ENCODE measurements around the gene NEU1. TPM values are rescaled to one million over a fixed set of nuclear protein-coding genes. Genes with fewer than 3 reads are reported as not detected.

The NEU1 gene
- total and polyA plus RNA-seq, 4 donors = 27.6 to 42.4 (median 34.8) TPM

DNA sequence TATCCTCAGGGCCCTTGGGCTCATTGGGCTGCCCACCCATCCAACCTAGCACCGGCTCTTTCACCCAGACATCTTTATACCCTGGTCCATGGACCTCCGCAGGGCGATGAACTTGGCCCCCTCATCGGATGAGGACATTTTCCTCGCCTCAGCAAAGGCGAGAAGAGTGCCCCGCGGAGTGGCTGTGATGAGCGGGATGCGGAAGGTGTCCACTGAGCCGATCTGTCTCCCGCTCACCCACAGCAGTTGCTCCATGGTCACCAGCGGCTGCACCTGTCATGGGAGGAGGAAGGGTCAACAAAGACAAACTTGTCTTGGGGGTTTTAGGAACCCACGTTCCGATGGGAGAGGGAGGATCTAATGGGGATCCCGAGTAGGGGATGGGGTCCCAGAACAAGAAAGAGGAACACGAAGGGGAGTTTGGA is 690 bp downstream of the NEU1 start:
- Histone ChIP-seq H3K36me3 (ENCODE audit: control insufficient read depth in 4 of 4, insufficient read depth in 3 of 4, low read depth in 1 of 4, low read length in 3 of 4) (peaks cover 9 to 28% (median 12%) of the 10 kb centered on the region in 4 donors), H3K9me3 (ENCODE audit: control insufficient read depth in 4 of 4, low read length in 3 of 4) (no peaks in the 10 kb centered on the region), H3K4me3 (ENCODE audit: low read depth in 1 of 3, low read length in 3 of 3) (peak overlapping the region; percentile 64 to 86 (median 85)), H3K9ac (ENCODE audit: low read depth in 1 of 2, low read length in 2 of 2) (peak overlapping the region; percentile 86 to 88), H3K27me3 (ENCODE audit: control insufficient read depth in 4 of 4, insufficient read depth in 4 of 4, low read length in 3 of 4) (no peaks in the 10 kb centered on the region), H3K27ac (ENCODE audit: low read depth in 1 of 2, low read length in 2 of 2) (peak overlapping the region; percentile 84 to 85), H3K4me1 (ENCODE audit: control insufficient read depth in 4 of 4, insufficient read depth in 4 of 4, low read length in 3 of 4) (peaks cover 11 to 21% (median 17%) of the 10 kb centered on the region in 4 donors)
- TF ChIP-seq FOXA2 (IDR thresholded peaks at IDR 0.05) = no peak
- TF ChIP-seq, protein P1, sequence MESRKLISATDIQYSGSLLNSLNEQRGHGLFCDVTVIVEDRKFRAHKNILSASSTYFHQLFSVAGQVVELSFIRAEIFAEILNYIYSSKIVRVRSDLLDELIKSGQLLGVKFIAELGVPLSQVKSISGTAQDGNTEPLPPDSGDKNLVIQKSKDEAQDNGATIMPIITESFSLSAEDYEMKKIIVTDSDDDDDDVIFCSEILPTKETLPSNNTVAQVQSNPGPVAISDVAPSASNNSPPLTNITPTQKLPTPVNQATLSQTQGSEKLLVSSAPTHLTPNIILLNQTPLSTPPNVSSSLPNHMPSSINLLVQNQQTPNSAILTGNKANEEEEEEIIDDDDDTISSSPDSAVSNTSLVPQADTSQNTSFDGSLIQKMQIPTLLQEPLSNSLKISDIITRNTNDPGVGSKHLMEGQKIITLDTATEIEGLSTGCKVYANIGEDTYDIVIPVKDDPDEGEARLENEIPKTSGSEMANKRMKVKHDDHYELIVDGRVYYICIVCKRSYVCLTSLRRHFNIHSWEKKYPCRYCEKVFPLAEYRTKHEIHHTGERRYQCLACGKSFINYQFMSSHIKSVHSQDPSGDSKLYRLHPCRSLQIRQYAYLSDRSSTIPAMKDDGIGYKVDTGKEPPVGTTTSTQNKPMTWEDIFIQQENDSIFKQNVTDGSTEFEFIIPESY (IDR thresholded peaks at IDR 0.05) = no peak
- TF ChIP-seq JUND (IDR thresholded peaks at IDR 0.05) = no peak
- no peak for TF ChIP-seq FOXA1 (IDR thresholded peaks at IDR 0.05)
- TF ChIP-seq HNF4A (conservative IDR thresholded peaks at IDR 0.05) = no peak
- TF ChIP-seq, protein P2, sequence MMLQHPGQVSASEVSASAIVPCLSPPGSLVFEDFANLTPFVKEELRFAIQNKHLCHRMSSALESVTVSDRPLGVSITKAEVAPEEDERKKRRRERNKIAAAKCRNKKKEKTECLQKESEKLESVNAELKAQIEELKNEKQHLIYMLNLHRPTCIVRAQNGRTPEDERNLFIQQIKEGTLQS (IDR thresholded peaks at IDR 0.05) = no peak
- TF ChIP-seq GABPA (IDR thresholded peaks at IDR 0.05 in 1 of 2, conservative IDR thresholded peaks at IDR 0.05 in 1 of 2) = no peak
- no peak for TF ChIP-seq TAF1 (conservative IDR thresholded peaks at IDR 0.05)
- WGBS = 48% methylated on average over 17 of the region's 17 CpGs
- DNase-seq (ENCODE audit: low spot score) = no peak

DNA sequence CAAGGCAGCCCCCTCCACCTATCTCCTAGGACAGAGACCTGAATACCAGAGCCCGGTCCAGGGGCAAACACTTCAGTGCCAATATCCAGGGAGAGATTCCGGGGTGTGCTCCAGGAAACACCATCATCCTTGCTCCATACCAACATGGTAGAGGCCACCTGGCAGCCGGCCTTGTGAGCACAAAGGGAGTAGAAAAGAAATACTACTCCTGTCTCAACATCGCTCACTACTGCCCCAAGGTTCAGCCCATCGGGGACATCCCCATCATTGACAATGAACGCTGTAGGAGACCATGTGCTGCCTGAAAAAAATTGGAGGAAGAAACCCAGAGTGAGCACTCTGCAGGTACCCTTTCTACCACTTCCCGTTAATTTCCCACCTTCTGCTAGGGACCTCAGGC is 1.5 kb downstream of the NEU1 start:
- WGBS = 94% methylated on average over 7 of the region's 7 CpGs
- DNase-seq (ENCODE audit: low spot score) = no peak
- Histone ChIP-seq H3K4me1 (ENCODE audit: control insufficient read depth in 4 of 4, insufficient read depth in 4 of 4, low read length in 3 of 4) (peaks cover 11 to 21% (median 17%) of the 10 kb centered on the region in 4 donors), H3K27me3 (ENCODE audit: control insufficient read depth in 4 of 4, insufficient read depth in 4 of 4, low read length in 3 of 4) (no peaks in the 10 kb centered on the region), H3K4me3 (ENCODE audit: low read depth in 1 of 3, low read length in 3 of 3) (no peak overlapping the region), H3K36me3 (ENCODE audit: control insufficient read depth in 4 of 4, insufficient read depth in 3 of 4, low read depth in 1 of 4, low read length in 3 of 4) (peaks cover 9 to 28% (median 12%) of the 10 kb centered on the region in 4 donors), H3K27ac (ENCODE audit: low read depth in 1 of 2, low read length in 2 of 2) (no peak overlapping the region), H3K9ac (ENCODE audit: low read depth in 1 of 2, low read length in 2 of 2) (no peak overlapping the region), H3K9me3 (ENCODE audit: control insufficient read depth in 4 of 4, low read length in 3 of 4) (no peaks in the 10 kb centered on the region)
- TF ChIP-seq RXRA (IDR thresholded peaks at IDR 0.05) (no peak), JUND (IDR thresholded peaks at IDR 0.05) (no peak), SP1 (IDR thresholded peaks at IDR 0.05) (no peak), TAF1 (conservative IDR thresholded peaks at IDR 0.05) (no peak), FOXA2 (IDR thresholded peaks at IDR 0.05) (no peak), RAD21 (IDR thresholded peaks at IDR 0.05) (no peak), YY1 (IDR thresholded peaks at IDR 0.05) (no peak), HNF4A (conservative IDR thresholded peaks at IDR 0.05) (no peak), EGR1 (IDR thresholded peaks at IDR 0.05; ENCODE audit: low read depth in 2 of 2) (no peak), NR2F2 (IDR thresholded peaks at IDR 0.05) (no peak)
- TF ChIP-seq, protein P2 (IDR thresholded peaks at IDR 0.05) = no peak
- TF ChIP-seq, protein P3, sequence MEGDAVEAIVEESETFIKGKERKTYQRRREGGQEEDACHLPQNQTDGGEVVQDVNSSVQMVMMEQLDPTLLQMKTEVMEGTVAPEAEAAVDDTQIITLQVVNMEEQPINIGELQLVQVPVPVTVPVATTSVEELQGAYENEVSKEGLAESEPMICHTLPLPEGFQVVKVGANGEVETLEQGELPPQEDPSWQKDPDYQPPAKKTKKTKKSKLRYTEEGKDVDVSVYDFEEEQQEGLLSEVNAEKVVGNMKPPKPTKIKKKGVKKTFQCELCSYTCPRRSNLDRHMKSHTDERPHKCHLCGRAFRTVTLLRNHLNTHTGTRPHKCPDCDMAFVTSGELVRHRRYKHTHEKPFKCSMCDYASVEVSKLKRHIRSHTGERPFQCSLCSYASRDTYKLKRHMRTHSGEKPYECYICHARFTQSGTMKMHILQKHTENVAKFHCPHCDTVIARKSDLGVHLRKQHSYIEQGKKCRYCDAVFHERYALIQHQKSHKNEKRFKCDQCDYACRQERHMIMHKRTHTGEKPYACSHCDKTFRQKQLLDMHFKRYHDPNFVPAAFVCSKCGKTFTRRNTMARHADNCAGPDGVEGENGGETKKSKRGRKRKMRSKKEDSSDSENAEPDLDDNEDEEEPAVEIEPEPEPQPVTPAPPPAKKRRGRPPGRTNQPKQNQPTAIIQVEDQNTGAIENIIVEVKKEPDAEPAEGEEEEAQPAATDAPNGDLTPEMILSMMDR (IDR thresholded peaks at IDR 0.05; ENCODE audit: low read depth, low read length, missing input control) = no peak
- TF ChIP-seq, protein P4, sequence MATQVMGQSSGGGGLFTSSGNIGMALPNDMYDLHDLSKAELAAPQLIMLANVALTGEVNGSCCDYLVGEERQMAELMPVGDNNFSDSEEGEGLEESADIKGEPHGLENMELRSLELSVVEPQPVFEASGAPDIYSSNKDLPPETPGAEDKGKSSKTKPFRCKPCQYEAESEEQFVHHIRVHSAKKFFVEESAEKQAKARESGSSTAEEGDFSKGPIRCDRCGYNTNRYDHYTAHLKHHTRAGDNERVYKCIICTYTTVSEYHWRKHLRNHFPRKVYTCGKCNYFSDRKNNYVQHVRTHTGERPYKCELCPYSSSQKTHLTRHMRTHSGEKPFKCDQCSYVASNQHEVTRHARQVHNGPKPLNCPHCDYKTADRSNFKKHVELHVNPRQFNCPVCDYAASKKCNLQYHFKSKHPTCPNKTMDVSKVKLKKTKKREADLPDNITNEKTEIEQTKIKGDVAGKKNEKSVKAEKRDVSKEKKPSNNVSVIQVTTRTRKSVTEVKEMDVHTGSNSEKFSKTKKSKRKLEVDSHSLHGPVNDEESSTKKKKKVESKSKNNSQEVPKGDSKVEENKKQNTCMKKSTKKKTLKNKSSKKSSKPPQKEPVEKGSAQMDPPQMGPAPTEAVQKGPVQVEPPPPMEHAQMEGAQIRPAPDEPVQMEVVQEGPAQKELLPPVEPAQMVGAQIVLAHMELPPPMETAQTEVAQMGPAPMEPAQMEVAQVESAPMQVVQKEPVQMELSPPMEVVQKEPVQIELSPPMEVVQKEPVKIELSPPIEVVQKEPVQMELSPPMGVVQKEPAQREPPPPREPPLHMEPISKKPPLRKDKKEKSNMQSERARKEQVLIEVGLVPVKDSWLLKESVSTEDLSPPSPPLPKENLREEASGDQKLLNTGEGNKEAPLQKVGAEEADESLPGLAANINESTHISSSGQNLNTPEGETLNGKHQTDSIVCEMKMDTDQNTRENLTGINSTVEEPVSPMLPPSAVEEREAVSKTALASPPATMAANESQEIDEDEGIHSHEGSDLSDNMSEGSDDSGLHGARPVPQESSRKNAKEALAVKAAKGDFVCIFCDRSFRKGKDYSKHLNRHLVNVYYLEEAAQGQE (IDR thresholded peaks at IDR 0.05) = no peak
- TF ChIP-seq, protein P5, sequence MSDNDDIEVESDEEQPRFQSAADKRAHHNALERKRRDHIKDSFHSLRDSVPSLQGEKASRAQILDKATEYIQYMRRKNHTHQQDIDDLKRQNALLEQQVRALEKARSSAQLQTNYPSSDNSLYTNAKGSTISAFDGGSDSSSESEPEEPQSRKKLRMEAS (IDR thresholded peaks at IDR 0.05) = no peak
- TF ChIP-seq, protein P1 (IDR thresholded peaks at IDR 0.05) = no peak
